ENCODE data around the gene TCP11L2. TPM values are rescaled to one million over a fixed set of nuclear protein-coding genes. Genes with fewer than 3 reads are reported as not detected.

TCP11L2 gene
- total RNA-seq, 1 donor from 2014 or later = 21.7 TPM

DNA sequence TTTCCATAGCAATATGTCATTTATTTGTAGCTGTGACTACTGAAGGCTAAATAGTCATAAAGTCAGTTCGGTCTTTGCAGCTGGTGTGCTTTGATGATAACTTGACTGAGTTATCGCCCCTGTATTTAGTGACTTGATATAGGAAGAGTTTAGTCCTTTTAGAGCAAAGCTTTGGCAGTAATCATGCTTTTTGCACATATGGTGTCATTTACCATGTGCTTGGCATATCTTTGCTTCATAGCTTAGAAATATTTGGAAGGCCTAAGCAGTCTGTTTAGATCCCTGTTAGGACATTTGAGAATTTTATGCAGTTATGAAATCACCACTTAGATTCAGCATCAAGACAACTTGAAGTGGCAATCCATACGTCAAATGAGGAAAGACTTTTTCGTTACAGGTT lies 86.6 kb downstream of the TCP11L2 start:
- no peak for DNase-seq (ENCODE audit: low spot score in 2 of 2, unreplicated experiment in 2 of 2)
- Mint-ChIP-seq H3K36me3 (peaks cover 14% of the 10 kb centered on the region), H3K27ac (no peak overlapping the region), H3K27me3 (ENCODE audit: low read depth) (no peaks in the 10 kb centered on the region), H3K4me1 (no peaks in the 10 kb centered on the region), H3K4me3 (no peak overlapping the region), H3K9me3 (no peaks in the 10 kb centered on the region)
- no peak for TF ChIP-seq CTCF (IDR thresholded peaks at IDR 0.05; ENCODE audit: unreplicated experiment)

- no peaks in the 10 kb centered on the region for H3K4me1 Mint-ChIP-seq
- no peak for DNase-seq (ENCODE audit: low spot score in 2 of 2, unreplicated experiment in 2 of 2)
- no peaks in the 10 kb centered on the region for H3K27me3 Mint-ChIP-seq (ENCODE audit: low read depth)
- H3K9me3 Mint-ChIP-seq = peaks cover 15% of the 10 kb centered on the region
- H3K27ac Mint-ChIP-seq = no peak overlapping the region
- TF ChIP-seq CTCF (IDR thresholded peaks at IDR 0.05; ENCODE audit: unreplicated experiment) = no peak
- peaks cover 41% of the 10 kb centered on the region for H3K36me3 Mint-ChIP-seq
- no peak overlapping the region for H3K4me3 Mint-ChIP-seq
These were observed 90.2 kb downstream of the TCP11L2 start for GRCh38 chr12:106392759-106393158.

Other genes starting within 250 kb of the TCP11L2 start
- 23.4 to 27.0 TPM (median 25.1 TPM) in 3 replicates for gene NUAK1, start 163.8 kb upstream of the TCP11L2 start, total RNA-seq
- gene CKAP4, start 54.7 kb upstream of the TCP11L2 start, total RNA-seq = 174 to 180 TPM (median 178 TPM) in 3 replicates
- 10.9 to 14.2 TPM (median 11.0 TPM) in 3 replicates for gene POLR3B, start 55.0 kb downstream of the TCP11L2 start, total RNA-seq

Measured in mesothelial cell of epicardium (in vitro differentiated cells).